SK-N-SH (cell line): Measurements from ENCODE around the gene CD83. TPM values are rescaled to one million over a fixed set of nuclear protein-coding genes. Genes with fewer than 3 reads are reported as not detected.

ENCODE experiments used
- CTCF ChIA-PET: fragments of 300-600, 350-600 bp; formaldehyde crosslinking; extraction: SDS; loops from one replicate; lab custom pipeline; 2021; lab: Yijun Ruan, JAX
- POLR2A ChIA-PET: fragments of 350-600 bp; sonication (Branson Sonifier 250); formaldehyde crosslinking; extraction: SDS; loops from one replicate; lab custom pipeline; 2020; ENCODE audit warnings: antibody characterized with exemption, inconsistent platforms; lab: Yijun Ruan, JAX
- DNase-seq: peaks from one replicate; pipeline ENCODE4 v3.0.0; 2012
- H2AFZ ChIP-seq: fragments of 200-600 bp; sonication (generic); 2 replicates; pipeline ENCODE4 v1.8.1; 2016; ENCODE audit warnings: antibody characterized with exemption, mild to moderate bottlenecking, low read depth
- H3F3A ChIP-seq: fragments of 200-600 bp; sonication (generic); replicated peaks from 2 replicates; pipeline ENCODE3; 2016; ENCODE audit warnings: antibody characterized with exemption, mild to moderate bottlenecking; ENCODE audit not compliant: insufficient read depth
- H3K27ac ChIP-seq, 2 experiments: fragments of 200-500 bp in 1 of 2; fragments of 200-600 bp in 1 of 2; sonication (Bioruptor generic) in 1 of 2; sonication (generic), shearing (Covaris generic) in 1 of 2; 2 replicates each; pipeline versions ENCODE4 v1.5.1 to v1.6.1; 2014 to 2016; ENCODE audit warnings: low read depth in 2 of 2, inconsistent platforms in 1 of 2, low read length in 1 of 2, mild to moderate bottlenecking in 1 of 2, mixed read lengths in 1 of 2
- H3K27me3 ChIP-seq: fragments of 200-600 bp; sonication (generic), shearing (Covaris generic); 2 replicates; pipeline ENCODE4 v1.6.1; 2016; ENCODE audit warnings: mixed run types; ENCODE audit not compliant: insufficient read depth
- H3K36me3 ChIP-seq, 2 experiments: fragments of 200-500 bp in 1 of 2; fragments of 200-600 bp in 1 of 2; sonication (Bioruptor generic) in 1 of 2; sonication (generic) in 1 of 2; replicated peaks in 1 of 2; 2 replicates each; pipeline versions ENCODE3 to v1.5.1; 2014 to 2016; ENCODE audit warnings: low read length in 1 of 2, mild to moderate bottlenecking in 1 of 2; ENCODE audit not compliant: insufficient read depth in 2 of 2, control insufficient read depth in 1 of 2
- H3K4me1 ChIP-seq, 2 experiments: fragments of 200-500 bp in 1 of 2; fragments of 200-600 bp in 1 of 2; sonication (Bioruptor generic) in 1 of 2; sonication (generic), shearing (Covaris generic) in 1 of 2; 2 replicates each; pipeline versions ENCODE4 v1.5.1 to v1.6.1; 2014 to 2016; ENCODE audit warnings: low read depth in 1 of 2, low read length in 1 of 2, mixed run types in 1 of 2; ENCODE audit not compliant: insufficient read depth in 2 of 2, control insufficient read depth in 1 of 2
- H3K4me2 ChIP-seq: fragments of 200-600 bp; sonication (generic), shearing (Covaris generic); 2 replicates; pipeline ENCODE4 v1.6.1; 2017; ENCODE audit warnings: mixed run types
- H3K4me3 ChIP-seq, 2 experiments: fragments of 200-500 bp in 1 of 2; fragments of 200-600 bp in 1 of 2; sonication (Bioruptor generic) in 1 of 2; sonication (generic), shearing (Covaris generic) in 1 of 2; 2 replicates each; pipeline versions ENCODE4 v1.5.1 to v1.8.1; 2014 to 2016; ENCODE audit warnings: low read depth in 2 of 2, inconsistent platforms in 1 of 2, low read length in 1 of 2, mild to moderate bottlenecking in 1 of 2, mixed read lengths in 1 of 2, moderate library complexity in 1 of 2
- H3K79me2 ChIP-seq: fragments of 200-600 bp; sonication (generic); 2 replicates; pipeline ENCODE4 v1.8.1; 2017; ENCODE audit warnings: mild to moderate bottlenecking; ENCODE audit not compliant: insufficient read depth
- H3K9ac ChIP-seq: fragments of 200-600 bp; sonication (generic); 2 replicates; pipeline ENCODE4 v1.6.1; 2017; ENCODE audit warnings: mixed run types
- H3K9me2 ChIP-seq: fragments of 200-600 bp; sonication (generic); 2 replicates; pipeline ENCODE4 v1.6.1; 2017; ENCODE audit warnings: mixed run types
- H3K9me3 ChIP-seq: fragments of 200-600 bp; sonication (generic); 2 replicates; pipeline ENCODE4 v1.6.1; 2017; ENCODE audit warnings: mixed run types, mild to moderate bottlenecking, moderate library complexity
- H4K20me1 ChIP-seq: fragments of 200-600 bp; sonication (generic); 2 replicates; pipeline ENCODE4 v1.6.1; 2017; ENCODE audit warnings: mild to moderate bottlenecking, mixed run types; ENCODE audit not compliant: insufficient read depth
- CHD2 ChIP-seq: fragments of 150-350 bp; IDR thresholded peaks from 2 replicates; pipeline ENCODE4 v1.6.1; 2018; ENCODE audit warnings: low read length; ENCODE audit not compliant: partially characterized antibody
- CTCF ChIP-seq: fragments of 200-600 bp; sonication (generic); IDR thresholded peaks from 2 replicates; pipeline ENCODE4 v1.6.1; 2017; ENCODE audit warnings: antibody characterized with exemption, mild to moderate bottlenecking, moderate library complexity
- EP300 ChIP-seq, 2 experiments: IDR thresholded peaks; 2 replicates each; pipeline versions ENCODE4 v1.4.0 to v1.6.1; 2012; ENCODE audit warnings: borderline replicate concordance in 1 of 2, low read depth in 1 of 2, low read length in 1 of 2
- EZH2phosphoT487 ChIP-seq: fragments of 200-600 bp; sonication (generic); IDR thresholded peaks from 2 replicates; pipeline ENCODE4 v1.6.1; 2017; ENCODE audit warnings: low read depth, mixed run types, mild to moderate bottlenecking, antibody characterized with exemption, moderate library complexity, borderline replicate concordance
- FOXM1 ChIP-seq: IDR thresholded peaks from 2 replicates; pipeline ENCODE4 v1.4.0; 2012; ENCODE audit warnings: low read depth, mild to moderate bottlenecking
- IRF3 ChIP-seq: fragments of 150-350 bp; IDR thresholded peaks from 2 replicates; pipeline ENCODE4 v1.6.1; 2016; ENCODE audit warnings: mild to moderate bottlenecking, low read depth, low read length
- JUND ChIP-seq: IDR thresholded peaks from 2 replicates; pipeline ENCODE4 v1.4.0; 2012
- MAX ChIP-seq: IDR thresholded peaks from 2 replicates; pipeline ENCODE4 v1.4.0; 2012; ENCODE audit warnings: low read depth
- MXI1 ChIP-seq: IDR thresholded peaks from 2 replicates; pipeline ENCODE4 v1.6.1; 2012; ENCODE audit warnings: mild to moderate bottlenecking, low read depth, low read length, improper control_type of control experiment
- NFIC ChIP-seq: IDR thresholded peaks from 2 replicates; pipeline ENCODE4 v1.4.0; 2012; ENCODE audit warnings: borderline replicate concordance
- PBX3 ChIP-seq: IDR thresholded peaks from 2 replicates; pipeline ENCODE4; 2012
- RAD21 ChIP-seq: IDR thresholded peaks from 2 replicates; pipeline ENCODE4 v1.6.1; 2012; ENCODE audit warnings: mild to moderate bottlenecking, low read length
- RCOR1 ChIP-seq: fragments of 150-350 bp; IDR thresholded peaks from 2 replicates; pipeline ENCODE4 v1.6.1; 2017; ENCODE audit warnings: antibody characterized with exemption, low read length
- REST ChIP-seq: IDR thresholded peaks from 2 replicates; pipeline ENCODE4 v1.6.1; 2012; ENCODE audit warnings: mild to moderate bottlenecking, low read depth, low read length, moderate library complexity
- RFX5 ChIP-seq: IDR thresholded peaks from 2 replicates; pipeline ENCODE4 v1.6.1; 2012; ENCODE audit warnings: mild to moderate bottlenecking, improper control_type of control experiment, low read length
- TAF1 ChIP-seq: IDR thresholded peaks from 2 replicates; pipeline ENCODE4 v1.6.1; 2012; ENCODE audit warnings: low read depth, mild to moderate bottlenecking, low read length, moderate library complexity, borderline replicate concordance
- USF1 ChIP-seq: IDR thresholded peaks from 2 replicates; pipeline ENCODE4 v1.4.0; 2012; ENCODE audit warnings: low read depth, borderline replicate concordance
- WGBS: methylation state at CpG from one replicate; pipeline ENCODE4 v1.1.6; 2017; ENCODE audit warnings: low lambda C conversion rate; 5-methylcytosine and 5-hydroxymethylcytosine counted together
- polyA plus RNA-seq, 3 experiments: library from polyadenylated mRNA; depleted of rRNA; stranded (reverse); fragments of >200 nt; gene quantifications; 2 replicates each; pipeline ENCODE4 v1.2.3, GENCODE V29; 2012

The CD83 gene
- polyA plus RNA-seq, 1 of the 3 experiments (the other 2 are of a cell fraction): 2.0 TPM

- TF ChIP-seq PBX3: no peak
- TF ChIP-seq CTCF: no peak
- no peak for TF ChIP-seq EP300 (IDR thresholded peaks at IDR 0.05; ENCODE audit: borderline replicate concordance in 1 of 2, low read depth in 1 of 2, low read length in 1 of 2)
- TF ChIP-seq MXI1: no peak
- no peak for TF ChIP-seq RAD21
Observed at GRCh38 chr6:14142063-14142450, 24.5 kb downstream of the CD83 start (continued).

GRCh38 chr6:14142511-14143223 lies 25.1 kb downstream of the CD83 start:
- Histone ChIP-seq H3K9me3 (no peaks in the 10 kb centered on the region), H3K9me2 (no peaks in the 10 kb centered on the region), H3K79me2 (no peaks in the 10 kb centered on the region), H3K4me1 (no peaks in the 10 kb centered on the region; a peak in 2 of 4 replicates), H3K4me3 (no peak overlapping the region), H3K27ac (no peak overlapping the region), H2AFZ (no peak overlapping the region), H3K36me3 (no peaks in the 10 kb centered on the region), H3K9ac (no peak overlapping the region), H3K4me2 (no peak overlapping the region), H3K27me3 (no peaks in the 10 kb centered on the region), H4K20me1 (no peaks in the 10 kb centered on the region), H3F3A (no peaks in the 10 kb centered on the region)
- CTCF ChIA-PET: interaction anchor here (1.0 to 4.4 kb wide), 3 partner anchors 9 to 234 kb away, joined by 3 to 38 read pairs (median 27); no protein-coding TSS in a partner anchor
- TF ChIP-seq MAX (no peak), EZH2phosphoT487 (no peak), USF1 (no peak), CHD2 (no peak), FOXM1 (no peak), NFIC (no peak), RFX5 (no peak), RCOR1 (no peak), REST (no peak), IRF3 (no peak), JUND (no peak), TAF1 (no peak), RAD21 (no peak)
- no peak for DNase-seq
- 90% methylated on average over 3 of the region's 3 CpGs for WGBS
- POLR2A ChIA-PET: no interaction called here
